Brain microvascular endothelial cell (primary cell): ENCODE results near the gene COL1A1.

Experiments
- DNase-seq: peaks from one replicate; pipeline ENCODE4 v3.0.0-alpha.2; 2020
- H3K27ac ChIP-seq: fragments of 250-450 bp; sonication (Bioruptor Pico); 2 replicates; pipeline ENCODE4 v1.5.1; 2020; ENCODE audit warnings: mild to moderate bottlenecking, moderate library complexity
- H3K27me3 ChIP-seq: fragments of 250-450 bp; sonication (Bioruptor Pico); replicated peaks from 2 replicates; pipeline ENCODE4 v1.5.1; 2020; ENCODE audit warnings: mild to moderate bottlenecking
- H3K36me3 ChIP-seq: fragments of 250-450 bp; sonication (Bioruptor Pico); replicated peaks from 2 replicates; pipeline ENCODE4 v1.5.1; 2020; ENCODE audit warnings: mild to moderate bottlenecking
- H3K4me3 ChIP-seq: 2 replicates; pipeline ENCODE4 v1.5.1; 2011; ENCODE audit warnings: low read depth, mild to moderate bottlenecking, control low read depth, low read length, moderate library complexity
- CTCF ChIP-seq: IDR thresholded peaks from 2 replicates; pipeline ENCODE4 v1.5.1; 2011; ENCODE audit warnings: low read depth, mild to moderate bottlenecking, moderate library complexity, low read length, control low read depth, inconsistent platforms; ENCODE audit errors: missing control alignments
- in situ Hi-C: cut with HindIII; loops from 2 replicates; pipeline ENCODE4 v1.10.0; 2017; ENCODE audit warnings: low sequenced_read_pairs, low pct_ligation_motif_present

COL1A1 gene

GRCh38 chr17:50144355-50144754, 57.1 kb downstream of the COL1A1 start:
- Histone ChIP-seq H3K27me3 (no peaks in the 10 kb centered on the region), H3K36me3 (peaks cover 53% of the 10 kb centered on the region), H3K4me3 (no peak overlapping the region), H3K27ac (no peak overlapping the region)
- no peak for DNase-seq
- in situ Hi-C loops = no loop called here
- TF ChIP-seq CTCF = no peak

- peaks cover 60% of the 10 kb centered on the region for H3K36me3 ChIP-seq
- no peak overlapping the region for H3K4me3 ChIP-seq
- TF ChIP-seq CTCF = no peak
- in situ Hi-C loops = no loop called here
- DNase-seq = no peak
- no peaks in the 10 kb centered on the region for H3K27me3 ChIP-seq
- no peak overlapping the region for H3K27ac ChIP-seq
Measured at GRCh38 chr17:50143461-50144176, 57.8 kb downstream of the COL1A1 start.

GRCh38 chr17:50141745-50142110, 59.7 kb downstream of the COL1A1 start:
- in situ Hi-C loops = no loop called here
- H3K27ac ChIP-seq = no peak overlapping the region
- H3K4me3 ChIP-seq = no peak overlapping the region
- no peaks in the 10 kb centered on the region for H3K27me3 ChIP-seq
- no peak for DNase-seq
- no peak for TF ChIP-seq CTCF
- peaks cover 79% of the 10 kb centered on the region for H3K36me3 ChIP-seq

GRCh38 chr17:50141026-50141744, 60.2 kb downstream of the COL1A1 start:
- H3K4me3 ChIP-seq = no peak overlapping the region
- peaks cover 84% of the 10 kb centered on the region for H3K36me3 ChIP-seq
- no peak for TF ChIP-seq CTCF
- in situ Hi-C loops = no loop called here
- no peak for DNase-seq
- H3K27ac ChIP-seq = no peak overlapping the region
- H3K27me3 ChIP-seq = no peaks in the 10 kb centered on the region

- H3K27ac ChIP-seq = no peak overlapping the region
Measured at GRCh38 chr17:50139950-50140885, 61.2 kb downstream of the COL1A1 start.

More at GRCh38 chr17:50139950-50140885, 61.2 kb downstream of the COL1A1 start:
- Histone ChIP-seq H3K27me3 (no peaks in the 10 kb centered on the region), H3K36me3 (peaks cover 89% of the 10 kb centered on the region), H3K4me3 (no peak overlapping the region)
- in situ Hi-C loops = no loop called here
- TF ChIP-seq CTCF = peak; percentile 94
- peak; percentile 77 for DNase-seq
